Duodenal mucosa (tissue), 2 donors: ENCODE measurements around the gene PLCB1.

Experiments
- H3K27ac ChIP-seq: one replicate; pipeline ENCODE4 v1.7.0; 2013; ENCODE audit warnings: low read depth, low read length
- H3K27me3 ChIP-seq, 2 donors: one replicate each; pipeline ENCODE4 v1.7.0; 2013; ENCODE audit warnings: low read length in 2 of 2, control low read depth in 1 of 2; ENCODE audit not compliant: insufficient read depth in 2 of 2, control insufficient read depth in 1 of 2
- H3K36me3 ChIP-seq, 2 donors: one replicate each; pipeline ENCODE4 v1.7.0; 2013; ENCODE audit warnings: low read length in 2 of 2, control low read depth in 1 of 2; ENCODE audit not compliant: insufficient read depth in 2 of 2, control insufficient read depth in 1 of 2
- H3K4me1 ChIP-seq, 2 donors: one replicate each; pipeline ENCODE4 v1.7.0; 2013; ENCODE audit warnings: low read length in 2 of 2, control low read depth in 1 of 2; ENCODE audit not compliant: insufficient read depth in 2 of 2, control insufficient read depth in 1 of 2
- H3K4me3 ChIP-seq, 2 donors: one replicate each; pipeline ENCODE4 v1.7.0; 2013; ENCODE audit warnings: low read length in 2 of 2, low read depth in 1 of 2
- H3K9ac ChIP-seq, 2 donors: one replicate each; pipeline ENCODE4 v1.7.0; 2013; ENCODE audit warnings: low read length in 2 of 2, low read depth in 1 of 2
- H3K9me3 ChIP-seq, 2 donors: one replicate each; pipeline ENCODE4 v1.7.0; 2013; ENCODE audit warnings: low read length in 2 of 2, control low read depth in 1 of 2; ENCODE audit not compliant: control insufficient read depth in 1 of 2

Gene PLCB1

GRCh38 chr20:8326191-8326590 is 194.1 kb downstream of the PLCB1 start:
- no peak overlapping the region for H3K4me3 ChIP-seq
- H3K9ac ChIP-seq = no peak overlapping the region
- H3K27me3 ChIP-seq = no peaks in the 10 kb centered on the region
- peaks cover 0 to 8% of the 10 kb centered on the region in 2 donors for H3K4me1 ChIP-seq
- H3K36me3 ChIP-seq = no peaks in the 10 kb centered on the region
- H3K9me3 ChIP-seq = no peaks in the 10 kb centered on the region
- H3K27ac ChIP-seq = no peak overlapping the region

- no peak overlapping the region for H3K4me3 ChIP-seq
These were observed 194.8 kb downstream of the PLCB1 start for GRCh38 chr20:8326899-8327298.

DNA sequence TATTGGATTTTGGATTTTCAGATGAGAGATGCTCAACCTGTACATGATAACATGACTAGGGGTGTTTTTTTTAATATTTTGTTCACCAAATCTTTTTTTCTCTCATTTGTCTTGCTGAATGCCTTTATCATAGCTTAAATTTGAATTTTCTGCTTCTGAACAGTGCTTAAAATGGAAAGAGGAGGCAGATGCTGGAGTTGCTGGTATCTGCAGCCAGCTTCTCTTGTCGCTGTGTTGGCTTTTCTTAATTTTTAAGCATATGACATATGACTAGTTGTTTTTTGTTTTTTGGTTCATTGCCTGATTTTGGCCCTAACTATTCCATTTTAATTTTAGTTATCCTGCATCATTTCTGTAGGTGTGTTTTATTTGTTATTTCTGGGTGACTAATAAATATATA is 196.1 kb downstream of the PLCB1 start:
- Histone ChIP-seq H3K4me1 (peaks cover 0 to 14% of the 10 kb centered on the region in 2 donors), H3K27ac (no peak overlapping the region), H3K36me3 (no peaks in the 10 kb centered on the region), H3K4me3 (no peak overlapping the region), H3K9ac (no peak overlapping the region), H3K27me3 (no peaks in the 10 kb centered on the region), H3K9me3 (no peaks in the 10 kb centered on the region)

More at GRCh38 chr20:8326899-8327298, 194.8 kb downstream of the PLCB1 start:
- Histone ChIP-seq H3K4me1 (peaks cover 0 to 14% of the 10 kb centered on the region in 2 donors), H3K36me3 (no peaks in the 10 kb centered on the region), H3K27me3 (no peaks in the 10 kb centered on the region), H3K27ac (no peak overlapping the region), H3K9ac (no peak overlapping the region), H3K9me3 (no peaks in the 10 kb centered on the region)

DNA sequence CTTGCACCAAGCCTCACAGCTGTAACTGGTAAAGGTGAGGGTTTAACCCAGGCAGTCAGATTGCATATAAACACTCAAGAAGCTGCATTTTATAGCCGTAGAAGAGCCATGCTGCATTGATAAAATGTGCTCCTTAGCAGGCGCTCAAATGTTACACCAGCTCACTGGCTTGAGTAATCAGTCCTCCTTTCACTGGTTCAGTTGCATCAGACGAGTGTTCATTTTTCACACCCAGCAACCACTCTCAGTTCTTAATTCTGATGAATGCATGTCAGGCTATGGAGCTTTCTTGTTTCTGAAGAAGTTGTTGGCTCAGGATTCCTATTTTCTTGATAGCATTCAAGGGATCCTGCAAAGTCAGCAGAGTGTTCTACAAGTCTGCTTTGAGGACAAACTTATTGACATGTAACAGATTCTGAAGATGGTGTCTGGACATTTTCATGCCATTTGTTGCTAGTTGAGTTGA is 198.3 kb downstream of the PLCB1 start:
- peaks cover 0 to 14% of the 10 kb centered on the region in 2 donors for H3K4me1 ChIP-seq
- no peaks in the 10 kb centered on the region for H3K27me3 ChIP-seq
- no peak overlapping the region for H3K9ac ChIP-seq
- no peak overlapping the region for H3K4me3 ChIP-seq
- H3K9me3 ChIP-seq = no peaks in the 10 kb centered on the region
- no peaks in the 10 kb centered on the region for H3K36me3 ChIP-seq
- no peak overlapping the region for H3K27ac ChIP-seq

- no peak overlapping the region for H3K27ac ChIP-seq
- H3K9me3 ChIP-seq = no peaks in the 10 kb centered on the region
These were observed 199.0 kb downstream of the PLCB1 start for GRCh38 chr20:8330785-8331695.

DNA sequence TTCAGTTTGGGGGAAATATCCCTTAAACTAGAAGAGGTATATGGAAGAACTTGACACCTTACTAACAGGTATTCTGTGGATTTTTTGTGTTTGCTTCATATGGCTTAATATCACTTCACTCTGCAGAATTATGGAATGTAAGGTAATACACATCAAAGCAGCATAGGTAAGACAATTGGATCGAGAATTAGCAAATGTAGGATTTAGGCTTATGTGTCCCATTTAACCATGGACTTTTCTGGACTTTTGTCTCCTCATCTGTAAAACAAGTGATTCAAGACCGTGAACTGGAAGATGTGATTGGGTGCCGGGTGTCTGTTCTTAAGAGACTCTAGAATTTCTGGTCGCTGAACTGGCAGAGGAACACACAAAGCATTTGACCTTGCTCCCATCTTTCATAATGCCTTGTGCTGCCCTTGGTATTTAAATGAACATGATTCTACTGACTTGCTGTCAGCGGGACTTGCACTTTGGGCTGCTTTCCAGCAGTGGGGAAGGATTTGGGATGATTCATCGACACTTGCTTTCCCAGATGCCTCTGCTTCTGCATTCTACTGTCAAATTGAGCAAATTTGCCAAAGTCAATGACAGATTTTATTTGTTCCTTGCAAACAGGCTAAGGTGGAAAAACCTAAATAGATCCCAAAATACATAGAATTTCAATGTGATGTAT is 199.8 kb downstream of the PLCB1 start:
- Histone ChIP-seq H3K9me3 (no peaks in the 10 kb centered on the region), H3K27me3 (no peaks in the 10 kb centered on the region), H3K4me1 (peaks cover 0 to 14% of the 10 kb centered on the region in 2 donors), H3K9ac (no peak overlapping the region), H3K36me3 (no peaks in the 10 kb centered on the region), H3K27ac (no peak overlapping the region), H3K4me3 (no peak overlapping the region)

More at GRCh38 chr20:8330785-8331695, 199.0 kb downstream of the PLCB1 start:
- Histone ChIP-seq H3K4me3 (no peak overlapping the region), H3K4me1 (peaks cover 0 to 14% of the 10 kb centered on the region in 2 donors), H3K27me3 (no peaks in the 10 kb centered on the region), H3K9ac (no peak overlapping the region), H3K36me3 (no peaks in the 10 kb centered on the region)

GRCh38 chr20:8334641-8335040 is 202.6 kb downstream of the PLCB1 start:
- H3K27ac ChIP-seq = no peak overlapping the region
- peaks cover 4 to 21% of the 10 kb centered on the region in 2 donors for H3K4me1 ChIP-seq
- no peaks in the 10 kb centered on the region for H3K27me3 ChIP-seq
- no peak overlapping the region for H3K4me3 ChIP-seq
- no peaks in the 10 kb centered on the region for H3K36me3 ChIP-seq
- H3K9me3 ChIP-seq = no peaks in the 10 kb centered on the region
- no peak overlapping the region for H3K9ac ChIP-seq

GRCh38 chr20:8335059-8335458 is 203.0 kb downstream of the PLCB1 start:
- no peaks in the 10 kb centered on the region for H3K9me3 ChIP-seq
- no peak overlapping the region for H3K4me3 ChIP-seq
- no peak overlapping the region for H3K27ac ChIP-seq
- no peaks in the 10 kb centered on the region for H3K36me3 ChIP-seq
- H3K27me3 ChIP-seq = no peaks in the 10 kb centered on the region
- peaks cover 4 to 21% of the 10 kb centered on the region in 2 donors for H3K4me1 ChIP-seq
- no peak overlapping the region for H3K9ac ChIP-seq

DNA sequence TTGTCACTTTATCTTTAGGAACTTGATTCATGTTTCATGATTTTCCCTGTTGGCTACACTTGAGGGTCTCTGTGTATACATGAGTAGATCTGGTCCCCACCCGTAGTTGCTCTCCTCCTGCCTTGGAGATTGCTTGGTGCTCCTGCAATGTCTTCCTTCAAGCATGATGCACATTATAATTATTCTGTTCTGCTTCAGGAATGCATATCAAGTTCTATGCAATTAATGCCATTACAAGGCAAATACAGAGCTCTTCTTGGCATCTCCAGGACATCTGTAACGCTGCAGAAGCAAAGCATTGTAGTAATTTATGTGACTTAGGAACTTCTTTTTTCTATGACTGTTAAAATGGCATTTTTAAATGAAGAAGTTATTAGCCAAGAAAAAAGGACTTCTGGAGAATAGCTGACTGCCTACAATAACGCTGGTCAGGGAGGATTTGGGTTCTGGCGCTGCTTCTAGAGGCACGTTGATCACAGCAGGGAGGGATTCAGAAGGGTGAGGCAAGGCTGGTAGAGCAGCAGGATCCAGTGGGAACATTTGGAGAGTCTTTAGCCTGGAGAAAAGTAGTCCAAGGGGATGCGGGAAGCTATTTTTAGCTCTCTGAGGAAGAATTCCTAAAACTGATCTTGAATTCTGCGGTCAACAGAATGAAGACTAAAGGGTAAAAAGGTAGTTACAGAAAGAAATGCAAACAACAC is 203.6 kb downstream of the PLCB1 start:
- Histone ChIP-seq H3K36me3 (no peaks in the 10 kb centered on the region), H3K9ac (no peak overlapping the region), H3K4me3 (no peak overlapping the region), H3K4me1 (peaks cover 4 to 19% of the 10 kb centered on the region in 2 donors), H3K9me3 (no peaks in the 10 kb centered on the region), H3K27me3 (no peaks in the 10 kb centered on the region), H3K27ac (no peak overlapping the region)

GRCh38 chr20:8339349-8339748 is 207.3 kb downstream of the PLCB1 start:
- H3K27ac ChIP-seq = no peak overlapping the region
- H3K36me3 ChIP-seq = no peaks in the 10 kb centered on the region
- H3K4me1 ChIP-seq = peaks cover 10 to 29% of the 10 kb centered on the region in 2 donors
- H3K9ac ChIP-seq = no peak overlapping the region
- H3K27me3 ChIP-seq = no peaks in the 10 kb centered on the region
- no peak overlapping the region for H3K4me3 ChIP-seq
- H3K9me3 ChIP-seq = no peaks in the 10 kb centered on the region
